ENCODE data around the gene LYSMD4.

- TF ChIP-seq CTCF (IDR thresholded peaks at IDR 0.05) (no peak), POLR2A (IDR thresholded peaks at IDR 0.05) (no peak)
Observed at GRCh38 chr15:99716540-99717095, 16.6 kb downstream of the LYSMD4 start.
